ENCODE measurements around the gene BNIP5.

DNA sequence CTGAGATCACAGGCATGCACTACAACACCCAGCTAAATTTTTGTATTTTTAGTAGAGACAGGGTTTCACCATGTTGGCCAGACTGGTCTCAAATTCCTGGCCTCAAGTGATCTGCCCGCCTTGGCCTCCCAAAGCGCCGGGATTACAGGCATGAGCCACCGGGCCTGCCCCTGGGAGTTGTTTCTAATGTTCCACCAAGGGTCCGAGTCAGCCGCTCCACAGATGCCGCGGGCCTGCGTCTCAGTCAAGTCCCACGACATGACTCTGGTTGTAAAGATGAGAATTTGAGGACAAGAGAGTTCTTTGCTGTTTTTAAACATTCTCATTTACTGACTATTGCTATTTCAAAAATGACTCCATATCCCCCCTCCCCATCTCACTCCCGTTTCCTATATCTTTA is 30.8 kb downstream of the BNIP5 start:
- TF ChIP-seq, protein P1, sequence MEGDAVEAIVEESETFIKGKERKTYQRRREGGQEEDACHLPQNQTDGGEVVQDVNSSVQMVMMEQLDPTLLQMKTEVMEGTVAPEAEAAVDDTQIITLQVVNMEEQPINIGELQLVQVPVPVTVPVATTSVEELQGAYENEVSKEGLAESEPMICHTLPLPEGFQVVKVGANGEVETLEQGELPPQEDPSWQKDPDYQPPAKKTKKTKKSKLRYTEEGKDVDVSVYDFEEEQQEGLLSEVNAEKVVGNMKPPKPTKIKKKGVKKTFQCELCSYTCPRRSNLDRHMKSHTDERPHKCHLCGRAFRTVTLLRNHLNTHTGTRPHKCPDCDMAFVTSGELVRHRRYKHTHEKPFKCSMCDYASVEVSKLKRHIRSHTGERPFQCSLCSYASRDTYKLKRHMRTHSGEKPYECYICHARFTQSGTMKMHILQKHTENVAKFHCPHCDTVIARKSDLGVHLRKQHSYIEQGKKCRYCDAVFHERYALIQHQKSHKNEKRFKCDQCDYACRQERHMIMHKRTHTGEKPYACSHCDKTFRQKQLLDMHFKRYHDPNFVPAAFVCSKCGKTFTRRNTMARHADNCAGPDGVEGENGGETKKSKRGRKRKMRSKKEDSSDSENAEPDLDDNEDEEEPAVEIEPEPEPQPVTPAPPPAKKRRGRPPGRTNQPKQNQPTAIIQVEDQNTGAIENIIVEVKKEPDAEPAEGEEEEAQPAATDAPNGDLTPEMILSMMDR (IDR thresholded peaks at IDR 0.05): no peak
- TF ChIP-seq POLR2A (IDR thresholded peaks at IDR 0.05) (no peak), EP300 (IDR thresholded peaks at IDR 0.05) (no peak)

All from ovary (tissue), 3 donors.